Measurements from ENCODE around the gene BEGAIN.

DNA sequence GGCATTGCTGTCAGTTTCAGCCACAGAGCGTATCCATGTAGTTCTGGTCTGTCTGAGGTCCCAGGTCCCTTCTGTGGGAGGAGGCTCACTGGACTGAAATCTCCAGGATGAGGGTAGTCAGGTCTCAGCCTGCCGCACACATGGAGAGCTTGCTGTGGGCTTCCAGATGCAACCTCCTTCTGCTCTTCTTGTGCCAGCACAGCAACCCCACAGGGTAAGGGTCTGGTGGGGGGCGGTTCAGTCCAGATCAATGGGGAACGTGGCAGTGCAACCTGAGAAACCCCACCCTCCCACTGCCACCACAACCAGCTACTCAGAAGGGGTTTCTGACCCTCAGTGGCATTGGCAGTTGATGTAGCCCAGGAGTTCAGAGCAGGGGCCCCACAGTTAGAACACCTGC is 61.2 kb downstream of the BEGAIN start:
- TF ChIP-seq POLR2A (IDR thresholded peaks at IDR 0.05) (no peak), CTCF (IDR thresholded peaks at IDR 0.05 in 4 of 5, conservative IDR thresholded peaks at IDR 0.05 in 1 of 5) (no peak)

Measured in gastrocnemius medialis (tissue), 4 donors.